ENCODE results near the gene DOCK10. TPM values are rescaled to one million over a fixed set of nuclear protein-coding genes. Genes with fewer than 3 reads are reported as not detected.

DOCK10 gene
- total and polyA plus RNA-seq, 9 of the 15 experiments (the other 6 are each of a cell fraction or from before 2014, with no cell fraction given) = 0.01 to 0.87 (median 0.18) TPM

DNA sequence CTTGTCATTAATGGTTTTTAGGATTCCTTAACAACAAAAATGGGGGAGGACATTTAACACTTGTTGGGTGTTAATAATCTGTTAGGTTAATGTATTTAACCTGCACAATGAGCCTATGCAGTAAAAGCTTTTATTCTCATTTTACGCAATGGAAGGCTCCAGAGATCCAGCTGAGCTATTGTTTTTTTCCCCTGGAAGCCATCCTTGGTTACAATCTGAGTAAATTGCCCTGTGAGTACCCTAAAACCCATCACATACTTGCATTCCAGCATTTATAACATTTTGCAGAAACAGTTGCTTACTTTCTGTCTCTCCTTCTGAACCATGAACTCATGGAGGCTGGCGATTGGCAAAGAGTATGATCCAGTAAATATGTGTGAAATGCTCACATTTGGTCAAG lies 30.2 kb upstream of the DOCK10 start:
- in situ Hi-C loops (cut with MboI) = no loop called here
- no peaks in the 10 kb centered on the region for H3K9me3 ChIP-seq (replicated peaks; ENCODE audit: control insufficient read depth, insufficient read depth, low read depth, low read length)
- CTCF ChIA-PET (ENCODE audit: low intra/inter-chr PET ratio) = no interaction called here
- no peak overlapping the region for H3K27ac ChIP-seq (ENCODE audit: extremely low read depth, low read depth, low read length)
- TF ChIP-seq ERF (CRISPR knock-in tag; IDR thresholded peaks at IDR 0.05) (no peak), BRF1 (IDR thresholded peaks at IDR 0.05; ENCODE audit: borderline replicate concordance, extremely low read depth, insufficient read length) (no peak), ZNF511 (CRISPR knock-in tag; IDR thresholded peaks at IDR 0.05) (no peak), STAT6 (CRISPR knock-in tag; IDR thresholded peaks at IDR 0.05) (no peak), ZNF644 (tag; IDR thresholded peaks at IDR 0.05; ENCODE audit: low read depth) (no peak), KLF16 (IDR thresholded peaks at IDR 0.05) (no peak), MTA3 (IDR thresholded peaks at IDR 0.05; ENCODE audit: borderline replicate concordance) (no peak), TBL1XR1 (IDR thresholded peaks at IDR 0.05; ENCODE audit: low read length in 2 of 2) (no peak), CREBBP (IDR thresholded peaks at IDR 0.05; ENCODE audit: low read depth, low read length) (no peak), FOXK1 (CRISPR knock-in tag; IDR thresholded peaks at IDR 0.05; ENCODE audit: borderline replicate concordance) (no peak), SREBF2 (CRISPR knock-in tag; IDR thresholded peaks at IDR 0.05) (no peak), KHSRP (IDR thresholded peaks at IDR 0.05) (no peak), CEBPG (CRISPR knock-in tag; IDR thresholded peaks at IDR 0.05) (no peak), CEBPG (tag; conservative IDR thresholded peaks at IDR 0.05 in 1 of 2, IDR thresholded peaks at IDR 0.05 in 1 of 2) (no peak), PTTG1 (tag; IDR thresholded peaks at IDR 0.05; ENCODE audit: low read depth) (no peak), FOXJ2 (tag; IDR thresholded peaks at IDR 0.05) (no peak), MTF1 (CRISPR knock-in tag; IDR thresholded peaks at IDR 0.05; ENCODE audit: borderline replicate concordance) (no peak), POLR2AphosphoS5 (IDR thresholded peaks at IDR 0.05; ENCODE audit: control insufficient read depth, insufficient read depth, low read depth, low read length) (no peak), NBN (IDR thresholded peaks at IDR 0.05; ENCODE audit: low read depth) (no peak)
- H3K36me3 ChIP-seq (ENCODE audit: control insufficient read depth, insufficient read depth, low read length) = no peaks in the 10 kb centered on the region
- intact Hi-C loops (cut with micrococcal nuclease) = no loop called here
- BruUV-seq (replicated peaks) = no TSS peak
- no peak overlapping the region for H3K4me3 ChIP-seq
- FAIRE-seq (no peak), ATAC-seq (no peak), DNase-seq (ENCODE audit: extremely low read depth in 1 of 4, low spot score in 3 of 4) (no peak)
- 11% methylated on average over 1 of the region's 2 CpGs for WGBS (ENCODE audit: insufficient coverage, low coverage, missing lambda C conversion rate)
- no peak overlapping the region for H3K4me2 ChIP-seq (ENCODE audit: insufficient read depth, low read length)
- no peaks in the 10 kb centered on the region for H3K79me2 ChIP-seq (ENCODE audit: control insufficient read depth, insufficient read depth, low read length)
- POLR2A ChIA-PET = no interaction called here
- H3K9me1 ChIP-seq (ENCODE audit: control insufficient read depth, insufficient read depth, low read length) = no peaks in the 10 kb centered on the region
- H4K20me1 ChIP-seq (replicated peaks; ENCODE audit: control insufficient read depth, insufficient read depth, low read length) = no peaks in the 10 kb centered on the region
- no peak overlapping the region for H3K9ac ChIP-seq (ENCODE audit: insufficient read depth in 1 of 2, low read depth in 2 of 2, low read length in 2 of 2)
- H2AFZ ChIP-seq (ENCODE audit: low read depth, low read length) = no peak overlapping the region
- no peaks in the 10 kb centered on the region for H3K4me1 ChIP-seq (replicated peaks in 1 of 2; ENCODE audit: control insufficient read depth in 2 of 2, insufficient read depth in 2 of 2, low read length in 2 of 2)
- H3K27me3 ChIP-seq (ENCODE audit: control insufficient read depth in 2 of 2, insufficient read depth in 2 of 2, low read length in 2 of 2) = no peaks in the 10 kb centered on the region

Measured in K562 (cell line).